Transverse colon (tissue), 4 donors: ENCODE results near the gene CLTC. TPM values are rescaled to one million over a fixed set of nuclear protein-coding genes. Genes with fewer than 3 reads are reported as not detected.

ENCODE experiments used
- DNase-seq: peaks from one replicate; pipeline ENCODE4 v3.0.0-alpha.2; 2019
- H3K27ac ChIP-seq, 4 donors: fragments of 200-600 bp; sonication (generic); 2 replicates each; pipeline ENCODE4 v1.5.1; 2016 to 2018; ENCODE audit warnings: inconsistent platforms in 4 of 4
- H3K27me3 ChIP-seq: fragments of 200-600 bp; sonication (generic); 2 replicates; pipeline ENCODE4 v1.5.1; 2017; ENCODE audit warnings: inconsistent platforms
- H3K36me3 ChIP-seq, 4 donors: fragments of 200-600 bp; sonication (generic); 2 replicates each; pipeline ENCODE4 v1.5.1; 2017 to 2019; ENCODE audit warnings: inconsistent platforms in 4 of 4
- H3K4me1 ChIP-seq, 4 donors: fragments of 200-600 bp; sonication (generic); 2 replicates each; pipeline ENCODE4 v1.5.1; 2017 to 2020; ENCODE audit warnings: inconsistent platforms in 4 of 4
- H3K4me3 ChIP-seq, 4 donors: fragments of 200-600 bp; sonication (generic); 1 replicate in 1 of 4; 2 replicates in 3 of 4; pipeline versions ENCODE4 v1.5.1 to v1.6.1; 2017 to 2019; ENCODE audit warnings: inconsistent platforms in 4 of 4
- H3K9me3 ChIP-seq, 2 donors: fragments of 200-600 bp; sonication (generic); 2 replicates each; pipeline ENCODE4 v1.5.1; 2017 to 2019; ENCODE audit warnings: inconsistent platforms in 2 of 2
- CTCF ChIP-seq, 5 experiments: fragments of 200-600 bp in 3 of 5; fragments of 450-650 bp in 2 of 5; sonication (generic) in 3 of 5; IDR thresholded peaks; 1 replicate in 2 of 5; 2 replicates in 3 of 5; pipeline ENCODE4 v1.5.1; 2016 to 2017; ENCODE audit warnings: antibody characterized with exemption in 5 of 5, inconsistent platforms in 3 of 5, mild to moderate bottlenecking in 2 of 5, moderate library complexity in 1 of 5
- EP300 ChIP-seq: sonication (generic); formaldehyde crosslinking; IDR thresholded peaks from one replicate; pipeline ENCODE4 v1.6.1; 2017; ENCODE audit warnings: antibody characterized with exemption, low read depth
- POLR2A ChIP-seq: fragments of 450-650 bp; IDR thresholded peaks from one replicate; pipeline ENCODE4 v1.6.1; 2016; ENCODE audit warnings: antibody characterized with exemption, mild to moderate bottlenecking, moderate library complexity
- POLR2AphosphoS5 ChIP-seq, 3 donors: sonication (generic); formaldehyde crosslinking; IDR thresholded peaks; one replicate each; pipeline ENCODE4 v1.6.1; 2016; ENCODE audit warnings: antibody characterized with exemption in 3 of 3
- WGBS, 2 donors: methylation state at CpG; one replicate each; pipeline ENCODE4 v1.1.5; 2018; ENCODE audit warnings: low coverage in 1 of 2; 5-methylcytosine and 5-hydroxymethylcytosine counted together
- in situ Hi-C, 4 donors: fragments of 200-750 bp; cut with MboI; loops; one replicate each; pipeline versions ENCODE4 v1.15.0 to v1.15.1; 2017; ENCODE audit warnings: low sequenced_read_pairs in 3 of 4, low pct_ligation_motif_present in 1 of 4, low pct_unique_long_range_greater_than_20kb in 1 of 4
- intact Hi-C: fragments of 100-400 bp; cut with DNase I; formaldehyde crosslinking; loops from one replicate; pipeline ENCODE4 v1.15.1; 2023; ENCODE audit warnings: low total_unique reads
- total RNA-seq, 4 donors: library from RNA; depleted of rRNA; stranded (reverse); fragments of >200 nt; gene quantifications; one replicate each; pipeline ENCODE4 v1.1.0, GENCODE V29; 2016

CLTC gene
- total RNA-seq, 4 donors from 2014 or later = 165 to 283 (median 242) TPM

- peaks cover 0 to 18% (median 0%) of the 10 kb centered on the region in 4 donors for H3K36me3 ChIP-seq
- intact Hi-C loops = no loop called here
- 93 to 94% methylated on average over 3 to 4 of the region's 4 CpGs for WGBS, 2 donors
- H3K27ac ChIP-seq = no peak overlapping the region
- H3K4me3 ChIP-seq = no peak overlapping the region
- DNase-seq = no peak
- H3K9me3 ChIP-seq = no peaks in the 10 kb centered on the region
- TF ChIP-seq CTCF (IDR thresholded peaks at IDR 0.05) (no peak), POLR2A (no peak), POLR2AphosphoS5 (IDR thresholded peaks at IDR 0.05) (no peak), EP300 (no peak)
- H3K4me1 ChIP-seq = peaks cover 0 to 2% (median 0%) of the 10 kb centered on the region in 4 donors
- H3K27me3 ChIP-seq = no peaks in the 10 kb centered on the region
- in situ Hi-C loops = loop anchor here in 2 of 4 donors (25.0 kb wide), 1 partner anchor 293 kb away; no protein-coding TSS in a partner anchor
Observed at GRCh38 chr17:59743842-59744241, 124.1 kb downstream of the CLTC start.

- Histone ChIP-seq H3K4me3 (no peak overlapping the region), H3K4me1 (peaks cover 0 to 6% (median 0%) of the 10 kb centered on the region in 4 donors), H3K27me3 (no peaks in the 10 kb centered on the region), H3K36me3 (peaks cover 0 to 12% (median 0%) of the 10 kb centered on the region in 4 donors), H3K27ac (no peak overlapping the region), H3K9me3 (no peaks in the 10 kb centered on the region)
- TF ChIP-seq EP300 = no peak
- no peak for TF ChIP-seq CTCF (IDR thresholded peaks at IDR 0.05)
- TF ChIP-seq POLR2A = no peak
- TF ChIP-seq POLR2AphosphoS5 (IDR thresholded peaks at IDR 0.05) = no peak
- DNase-seq = no peak
- intact Hi-C loops (no loop called here), in situ Hi-C loops (loop anchor here in 2 of 4 donors (25.0 kb wide), 1 partner anchor 292 kb away; no protein-coding TSS in a partner anchor)
- 100% methylated on average over 1 to 2 of the region's 2 CpGs for WGBS, 2 donors
Observed at GRCh38 chr17:59745040-59745439, 125.3 kb downstream of the CLTC start.

Other genes starting within 250 kb of the CLTC start
- gene DHX40, start 54.3 kb upstream of the CLTC start, total RNA-seq = 10 to 100 TPM in 2 of 4 donors, 1 to 10 TPM in 2; 6.0 to 30.2 (median 15.2) TPM
- gene PTRH2, start 87.5 kb downstream of the CLTC start, total RNA-seq = 10 to 100 TPM; 14.5 to 33.7 (median 20.0) TPM
- 100 to 1,000 TPM; 136 to 547 (median 339) TPM for gene VMP1, start 87.8 kb downstream of the CLTC start, total RNA-seq